NCI-H510A treated with DMSO at 0.1 percent for 48 hours (cell line): ENCODE data around the gene HRAS.

Experiments used
- DNase-seq: peaks from one replicate; lab custom pipeline; 2025; lab: John Stamatoyannopoulos, UW

HRAS gene

GRCh38 chr11:494761-495536, 40.4 kb downstream of the HRAS start:
- no peak for DNase-seq

GRCh38 chr11:492427-493226, 42.7 kb downstream of the HRAS start:
- no peak for DNase-seq

DNA sequence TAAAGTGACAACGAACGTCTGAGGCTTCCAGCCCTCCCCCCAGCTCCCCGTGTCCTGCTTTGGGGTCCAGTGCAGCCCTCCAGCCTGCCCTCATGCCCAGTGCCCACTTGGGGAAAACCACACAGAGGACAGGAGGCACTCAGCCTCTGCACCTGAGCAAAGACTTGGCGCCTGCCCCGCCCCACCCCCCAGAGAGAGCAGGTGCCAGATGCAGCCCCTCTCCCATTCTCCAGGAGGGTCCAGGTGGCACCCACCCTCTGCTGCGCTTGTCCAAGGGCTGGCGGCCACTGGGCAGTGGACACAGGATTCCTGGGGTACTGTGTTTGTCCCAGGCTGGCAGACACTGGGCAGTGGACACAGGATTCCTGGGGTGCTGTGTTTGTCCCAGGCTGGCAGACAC, 44.0 kb downstream of the HRAS start:
- DNase-seq, result no peak

DNA sequence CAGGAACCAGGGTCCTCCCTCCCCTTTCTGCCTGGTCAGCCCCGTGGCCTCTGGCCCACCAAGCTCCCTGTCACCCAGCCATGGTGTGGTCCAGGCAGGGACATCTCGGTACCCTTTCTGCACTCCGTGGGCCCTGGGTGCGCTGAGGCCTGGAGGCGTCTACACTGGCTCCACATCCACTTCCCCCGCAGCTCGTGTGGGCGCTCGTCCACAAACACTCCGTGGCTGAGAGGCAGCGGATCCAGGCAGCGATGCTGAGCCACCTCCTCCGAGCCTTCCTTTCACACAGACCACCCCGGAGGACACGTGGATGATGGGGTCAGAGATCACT, 44.5 kb downstream of the HRAS start:
- DNase-seq, result no peak

DNA sequence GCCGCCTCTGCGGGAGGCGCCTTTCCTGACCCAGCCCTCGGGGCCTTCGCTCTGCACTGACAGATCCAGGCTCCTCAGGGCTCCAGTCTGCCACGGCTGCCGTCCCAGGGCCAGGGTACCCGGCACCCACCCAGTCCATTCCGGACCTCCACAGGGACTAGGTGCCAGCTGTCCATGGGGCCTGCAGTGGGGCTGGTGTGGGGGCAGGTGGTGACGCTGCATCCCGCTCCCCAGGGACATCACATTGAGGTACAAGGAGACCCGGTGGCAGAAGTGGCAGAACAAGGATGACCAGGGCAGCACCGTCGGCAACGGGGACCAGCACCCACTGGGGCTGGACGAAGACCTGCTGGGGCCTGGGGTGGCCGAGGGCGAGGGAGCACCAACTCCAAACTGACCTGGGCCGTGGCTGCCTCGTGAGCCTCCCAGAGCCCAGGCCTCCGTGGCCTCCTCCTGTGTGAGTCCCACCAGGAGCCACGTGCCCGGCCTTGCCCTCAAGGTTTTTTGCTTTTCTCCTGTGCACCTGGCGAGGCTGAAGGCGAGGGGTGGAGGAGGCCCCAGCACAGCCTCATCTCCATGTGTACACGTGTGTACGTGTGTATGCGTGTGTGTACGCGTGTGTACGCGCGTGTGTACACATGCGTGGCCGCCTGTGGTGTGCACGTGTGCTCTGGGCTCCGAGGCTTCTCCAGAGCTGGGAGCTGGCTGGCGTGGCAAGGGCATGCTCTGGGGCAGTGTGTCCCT, 45.0 kb downstream of the HRAS start:
- DNase-seq, result no peak

DNA sequence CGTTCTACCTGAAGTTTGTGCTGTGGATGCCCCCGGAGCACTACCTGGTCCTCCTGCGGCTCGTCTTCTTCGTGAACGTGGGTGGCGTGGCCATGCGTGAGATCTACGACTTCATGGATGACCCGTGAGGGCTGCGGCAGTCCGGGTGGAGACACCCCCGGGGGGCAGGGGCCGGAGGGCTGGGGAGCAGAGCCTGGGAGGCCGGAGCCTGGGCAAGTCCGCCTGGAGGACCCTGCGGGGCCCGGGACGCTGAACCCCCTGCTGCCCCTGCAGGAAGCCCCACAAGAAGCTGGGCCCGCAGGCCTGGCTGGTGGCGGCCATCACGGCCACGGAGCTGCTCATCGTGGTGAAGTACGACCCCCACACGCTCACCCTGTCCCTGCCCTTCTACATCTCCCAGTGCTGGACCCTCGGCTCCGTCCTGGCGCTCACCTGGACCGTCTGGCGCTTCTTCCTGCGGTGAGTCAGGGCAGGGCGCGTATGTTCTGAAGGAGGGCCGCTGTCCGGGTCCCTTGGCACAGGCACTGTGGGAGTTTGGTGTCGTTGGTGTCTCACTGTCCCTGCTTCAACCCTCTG, 45.7 kb downstream of the HRAS start:
- DNase-seq, result no peak

DNA sequence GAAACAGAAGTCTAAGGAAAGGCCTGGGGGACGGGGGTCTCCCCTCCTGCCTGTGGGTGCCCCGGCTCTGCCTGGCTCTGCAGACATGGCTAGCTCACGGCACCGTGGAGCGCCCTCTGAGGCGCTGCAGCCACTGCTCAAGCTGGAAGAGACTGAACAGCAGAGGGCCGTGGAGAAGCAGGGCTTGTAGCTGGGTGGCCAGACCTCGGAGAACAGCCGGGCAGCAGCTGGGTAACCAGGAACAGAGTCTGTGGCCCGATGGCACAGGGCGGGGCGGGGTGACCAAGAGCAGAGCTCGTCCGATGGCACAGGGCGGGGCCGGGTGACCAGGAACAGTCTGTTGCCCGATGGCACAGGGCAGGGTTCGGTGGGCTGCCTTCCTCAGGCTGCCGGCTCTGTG, 46.4 kb downstream of the HRAS start:
- DNase-seq, result no peak

- no peak for DNase-seq
Observed at GRCh38 chr11:488579-488978, 46.8 kb downstream of the HRAS start.

DNA sequence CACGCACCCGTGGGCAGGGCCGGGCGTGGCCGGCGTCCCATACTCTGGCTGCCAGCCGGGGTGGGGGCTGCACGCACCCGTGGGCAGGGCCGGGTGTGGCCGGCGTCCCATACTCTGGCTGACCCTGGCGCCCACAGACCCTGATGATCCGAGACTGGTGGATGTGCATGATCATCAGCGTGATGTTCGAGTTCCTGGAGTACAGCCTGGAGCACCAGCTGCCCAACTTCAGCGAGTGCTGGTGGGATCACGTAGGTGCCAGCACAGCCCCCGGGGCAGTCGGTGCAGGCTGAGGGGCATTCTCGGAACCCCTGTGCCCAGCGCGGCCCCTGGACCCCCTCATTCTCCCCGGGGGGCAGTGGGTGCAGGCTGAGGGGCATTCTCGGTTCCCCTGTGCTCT, 47.3 kb downstream of the HRAS start:
- no peak for DNase-seq

DNA sequence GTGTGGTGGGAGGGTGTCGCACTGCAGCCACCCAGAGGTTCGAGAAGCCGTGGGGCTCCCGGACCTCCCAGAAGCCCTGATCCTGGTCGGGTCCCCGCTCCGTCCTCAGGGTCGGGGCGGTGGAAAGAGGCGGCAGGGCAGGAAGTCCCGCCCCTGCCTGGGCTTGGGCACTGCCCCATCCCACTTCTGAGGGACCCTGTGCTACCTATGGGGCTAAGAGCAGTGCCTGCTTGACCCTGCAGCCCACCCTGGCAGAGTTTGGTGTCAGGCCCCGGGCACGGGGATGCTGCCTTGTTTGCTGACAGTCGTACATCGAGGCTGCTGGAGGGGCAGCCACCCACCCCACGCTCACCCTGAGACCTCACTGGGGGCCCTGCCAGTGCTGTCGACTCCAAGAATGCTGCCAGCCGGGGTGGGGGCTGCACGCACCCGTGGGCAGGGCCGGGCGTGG, 47.8 kb downstream of the HRAS start:
- no peak for DNase-seq

GRCh38 chr11:486189-486588, 49.2 kb downstream of the HRAS start:
- no peak for DNase-seq

- DNase-seq, result no peak
Observed at GRCh38 chr11:484616-485015, 50.8 kb downstream of the HRAS start.
